Right renal cortex interstitium (tissue), 3 donors: ENCODE results near the gene FAM81A. TPM values are rescaled to one million over a fixed set of nuclear protein-coding genes. Genes with fewer than 3 reads are reported as not detected.

Experiments
- DNase-seq, 3 donors: peaks; one replicate each; pipeline ENCODE4 v3.0.0-alpha.2; 2013; ENCODE audit warnings: low read depth in 3 of 3, low spot score in 2 of 3
- polyA plus RNA-seq, 3 donors: library from polyadenylated mRNA; unstranded; fragments of 120-200 nt; gene quantifications; one replicate each; pipeline ENCODE4 v1.2.1, GENCODE V29; 2013; ENCODE audit not compliant: insufficient read length in 3 of 3

The FAM81A gene
- polyA plus RNA-seq, 3 donors = 19.0 to 25.7 (median 21.1) TPM

DNA sequence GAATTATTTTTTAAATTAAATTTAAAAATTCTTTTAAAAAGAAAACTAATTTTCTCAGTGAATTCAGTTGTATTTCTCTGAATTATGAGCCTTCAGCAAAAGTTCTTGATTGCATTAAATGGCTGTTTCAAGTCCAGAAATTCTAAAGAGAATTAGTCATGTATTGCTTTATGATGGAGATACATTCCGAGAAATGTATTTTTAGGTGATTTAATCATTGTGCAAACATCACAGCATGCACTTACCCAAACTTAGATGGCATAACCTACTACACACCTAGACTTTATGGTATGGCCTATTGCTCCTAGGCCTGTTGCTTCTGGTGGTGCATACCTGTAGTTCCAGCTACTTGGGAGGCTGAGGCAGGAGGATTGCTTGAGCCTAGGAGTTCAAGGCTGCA, 129.3 kb downstream of the FAM81A start:
- DNase-seq = no peak

DNA sequence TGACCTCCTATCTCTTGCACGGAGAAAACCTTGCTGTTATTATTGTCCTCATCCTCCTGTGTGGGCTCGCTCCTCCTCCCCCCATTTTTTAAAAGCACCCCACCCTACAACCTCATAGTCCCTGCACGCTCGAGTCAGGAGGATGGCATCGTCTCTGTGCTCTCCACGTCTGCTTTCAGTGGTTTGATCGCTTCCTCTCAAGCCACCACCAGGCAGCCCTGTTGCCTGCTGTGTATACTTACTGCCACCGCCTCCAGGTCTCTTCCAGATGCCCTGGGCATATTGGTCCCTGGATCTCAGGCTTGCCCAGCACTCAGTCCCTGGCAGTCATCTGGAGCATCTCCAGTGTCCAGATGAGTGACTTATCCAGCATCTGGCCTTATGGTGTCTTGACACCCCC, 131.5 kb downstream of the FAM81A start:
- no peak for DNase-seq

DNA sequence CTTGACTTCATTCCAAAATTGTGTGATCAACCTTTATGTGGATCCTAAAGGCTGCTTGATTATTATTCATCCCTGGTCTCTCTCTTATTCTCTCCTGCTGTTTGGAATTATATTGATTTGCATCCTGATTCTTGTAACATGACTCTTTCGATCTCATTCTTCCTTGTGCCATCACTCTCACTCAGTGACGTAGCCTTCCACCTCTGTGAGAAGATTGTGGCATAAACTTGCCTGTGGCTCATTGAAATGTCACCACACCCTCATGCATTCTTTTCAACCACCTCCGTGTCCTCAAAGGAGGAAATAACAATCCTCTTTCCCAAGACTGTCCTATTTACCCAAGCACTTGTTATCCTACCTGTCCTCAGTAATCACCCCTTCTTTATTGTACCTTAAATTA, 132.3 kb downstream of the FAM81A start:
- DNase-seq = no peak

DNA sequence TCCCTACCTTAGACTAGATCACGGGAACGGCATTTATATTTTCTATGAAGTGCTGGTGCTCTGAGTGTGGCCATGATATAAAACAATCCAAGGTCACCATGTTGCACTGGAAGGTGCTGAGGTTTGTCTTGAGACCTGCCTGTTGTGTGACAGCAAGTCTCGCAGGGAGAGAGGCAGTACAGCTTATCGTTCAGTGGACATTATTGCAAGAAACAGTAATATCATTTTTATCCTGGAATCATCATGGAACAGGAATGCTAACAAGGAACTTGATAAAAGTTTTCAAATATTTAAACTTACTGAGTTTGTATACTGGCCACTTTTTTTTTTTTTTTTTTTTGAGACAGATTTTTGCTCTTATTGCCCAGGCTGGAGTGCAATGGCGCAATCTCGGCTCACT, 133.6 kb downstream of the FAM81A start:
- no peak for DNase-seq

Other genes with a start within 250 kb of the FAM81A start
- under 1 TPM; 0.10 to 0.19 (median 0.11) TPM for gene LDHAL6B, start 231.3 kb upstream of the FAM81A start, polyA plus RNA-seq
- gene MYO1E, start 65.3 kb upstream of the FAM81A start, polyA plus RNA-seq = 100 to 1,000 TPM; 160 to 180 (median 161) TPM
- under 1 TPM; 0.45 to 0.57 (median 0.51) TPM for gene GCNT3, start 173.6 kb downstream of the FAM81A start, polyA plus RNA-seq
- 100 to 1,000 TPM; 136 to 150 (median 144) TPM for gene GTF2A2, start 219.3 kb downstream of the FAM81A start, polyA plus RNA-seq